Measurements from ENCODE around the gene MTHFD1. TPM values are rescaled to one million over a fixed set of nuclear protein-coding genes. Genes with fewer than 3 reads are reported as not detected.

MTHFD1 gene
- total RNA-seq, 1 experiment from 2014 or later = 153 TPM

DNA sequence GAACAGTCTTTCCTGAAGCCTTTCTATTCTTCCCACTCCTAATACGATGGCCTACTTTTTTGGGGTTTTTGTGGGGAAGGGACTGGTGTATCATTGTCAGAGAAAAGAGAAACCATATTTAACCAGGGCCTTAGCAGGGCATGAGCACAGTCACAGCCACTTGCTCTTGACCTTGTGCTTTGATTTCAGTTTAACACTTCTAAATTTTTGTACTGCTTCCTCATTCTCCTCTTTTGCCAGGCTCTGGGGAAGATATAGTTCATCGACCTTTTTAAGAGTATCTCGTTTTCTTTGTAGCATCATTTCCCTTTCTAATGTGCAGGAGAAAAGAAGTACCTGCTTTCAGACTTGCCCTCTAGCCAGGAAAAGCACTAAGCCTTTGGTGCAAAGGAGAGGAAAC, 118.6 kb downstream of the MTHFD1 start:
- Histone ChIP-seq H3K36me3 (ENCODE audit: control insufficient read depth in 1 of 2, insufficient read depth in 2 of 2, low read length in 2 of 2) (no peaks in the 10 kb centered on the region), H4K20me1 (ENCODE audit: insufficient read depth) (0 out of 2 replicates have a peak, but pooled peaks cover 3% of the 10 kb centered on the region), H3K9me2 (ENCODE audit: insufficient read depth) (no peaks in the 10 kb centered on the region), H3K4me3 (replicated peaks in 1 of 2; ENCODE audit: low read depth in 1 of 2, low read length in 2 of 2) (no peak overlapping the region), H3K9me3 (ENCODE audit: control insufficient read depth in 1 of 2, insufficient read depth in 1 of 2, low read depth in 1 of 2, low read length in 2 of 2) (no peaks in the 10 kb centered on the region), H3K27ac (ENCODE audit: low read depth, low read length) (no peak overlapping the region), H3K27me3 (ENCODE audit: insufficient read depth, low read length) (no peaks in the 10 kb centered on the region), H3K4me2 (ENCODE audit: low read length) (peak overlapping the region; percentile 27), H3K4me1 (ENCODE audit: control insufficient read depth in 1 of 2, insufficient read depth in 2 of 2, low read length in 2 of 2) (peaks cover 25 to 59% of the 10 kb centered on the region in 2 experiments), H3K9ac (ENCODE audit: low read length) (no peak overlapping the region), H3K79me2 (ENCODE audit: insufficient read depth, low read length) (peaks cover 79% of the 10 kb centered on the region), H2AFZ (ENCODE audit: low read depth, low read length, poor library complexity, severe bottlenecking) (no peak overlapping the region)
- ChIA-PET CTCF (no interaction called here), RAD21 (ENCODE audit: low non-redundant PET in 1 of 2, low total read pairs in 2 of 2, uncharacterized antibody in 2 of 2, unreplicated experiment in 2 of 2) (no interaction called here), POLR2A (no interaction called here)
- DNase-seq (ENCODE audit: low read depth, low spot score) (no peak), ATAC-seq (no peak)
- TF ChIP-seq SIN3A (IDR thresholded peaks at IDR 0.05; ENCODE audit: low read depth) = no peak
- no peak for TF ChIP-seq ELF1 (IDR thresholded peaks at IDR 0.05; ENCODE audit: borderline replicate concordance, low read depth)
- TF ChIP-seq EZH2phosphoT487 (IDR thresholded peaks at IDR 0.05; ENCODE audit: borderline replicate concordance) = no peak
- no peak for TF ChIP-seq ZNF274 (IDR thresholded peaks at IDR 0.05; ENCODE audit: low read depth, low read length)
- TF ChIP-seq JUND (IDR thresholded peaks at IDR 0.05) = no peak
- TF ChIP-seq POLR2AphosphoS5 (IDR thresholded peaks at IDR 0.05; ENCODE audit: low read depth, low read length) = no peak
- TF ChIP-seq, protein P1, sequence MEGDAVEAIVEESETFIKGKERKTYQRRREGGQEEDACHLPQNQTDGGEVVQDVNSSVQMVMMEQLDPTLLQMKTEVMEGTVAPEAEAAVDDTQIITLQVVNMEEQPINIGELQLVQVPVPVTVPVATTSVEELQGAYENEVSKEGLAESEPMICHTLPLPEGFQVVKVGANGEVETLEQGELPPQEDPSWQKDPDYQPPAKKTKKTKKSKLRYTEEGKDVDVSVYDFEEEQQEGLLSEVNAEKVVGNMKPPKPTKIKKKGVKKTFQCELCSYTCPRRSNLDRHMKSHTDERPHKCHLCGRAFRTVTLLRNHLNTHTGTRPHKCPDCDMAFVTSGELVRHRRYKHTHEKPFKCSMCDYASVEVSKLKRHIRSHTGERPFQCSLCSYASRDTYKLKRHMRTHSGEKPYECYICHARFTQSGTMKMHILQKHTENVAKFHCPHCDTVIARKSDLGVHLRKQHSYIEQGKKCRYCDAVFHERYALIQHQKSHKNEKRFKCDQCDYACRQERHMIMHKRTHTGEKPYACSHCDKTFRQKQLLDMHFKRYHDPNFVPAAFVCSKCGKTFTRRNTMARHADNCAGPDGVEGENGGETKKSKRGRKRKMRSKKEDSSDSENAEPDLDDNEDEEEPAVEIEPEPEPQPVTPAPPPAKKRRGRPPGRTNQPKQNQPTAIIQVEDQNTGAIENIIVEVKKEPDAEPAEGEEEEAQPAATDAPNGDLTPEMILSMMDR (IDR thresholded peaks at IDR 0.05 in 2 of 3, conservative IDR thresholded peaks at IDR 0.05 in 1 of 3; ENCODE audit: borderline replicate concordance in 1 of 3, insufficient read depth in 1 of 3, low read depth in 2 of 3, low read length in 2 of 3) = no peak
- no peak for TF ChIP-seq FOSL1 (IDR thresholded peaks at IDR 0.05; ENCODE audit: low read depth)
- TF ChIP-seq SRF (IDR thresholded peaks at IDR 0.05; ENCODE audit: low read depth) = no peak
- TF ChIP-seq RAD21 (IDR thresholded peaks at IDR 0.05; ENCODE audit: low read depth) = no peak
- intact Hi-C loops (cut with micrococcal nuclease) = no loop called here
- no TSS peak for BruUV-seq (replicated peaks)
